Ishikawa (cell line): ENCODE results near the gene RAB8B.

ENCODE experiments used
- CEBPB ChIP-seq: IDR thresholded peaks from 2 replicates; pipeline ENCODE4 v1.6.1; 2012
- EGR1 ChIP-seq: IDR thresholded peaks from 2 replicates; pipeline ENCODE4 v1.6.1; 2012
- EP300 ChIP-seq: IDR thresholded peaks from 2 replicates; pipeline ENCODE4 v1.6.1; 2012; ENCODE audit warnings: borderline replicate concordance
- TAF1 ChIP-seq: IDR thresholded peaks from 2 replicates; pipeline ENCODE4 v1.6.1; 2012; ENCODE audit warnings: low read depth, mild to moderate bottlenecking
- YY1 ChIP-seq: IDR thresholded peaks from 2 replicates; pipeline ENCODE4 v1.6.1; 2012; ENCODE audit warnings: low read depth
- TF ChIP-seq, protein P1 (sequence below): IDR thresholded peaks from 2 replicates; pipeline ENCODE4 v1.6.1; 2012

DNA sequence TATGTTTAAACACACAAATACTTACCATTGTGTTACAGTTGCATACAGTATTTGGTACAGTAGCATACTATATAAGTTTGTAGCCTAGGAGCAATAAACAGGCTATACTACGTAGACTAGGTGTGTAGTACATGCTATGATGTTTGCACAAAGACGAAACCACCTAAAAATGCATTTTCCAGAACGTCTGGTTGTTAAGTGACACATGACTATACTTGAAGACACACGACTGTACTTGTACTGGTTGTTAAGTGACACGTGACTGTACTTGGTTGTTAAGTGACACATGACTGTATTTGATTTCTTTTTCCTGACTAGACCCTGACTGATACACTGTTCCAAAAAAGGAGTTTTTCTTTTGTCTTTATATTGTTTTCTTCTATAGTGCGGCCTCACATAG lies 34.1 kb downstream of the RAB8B start:
- TF ChIP-seq TAF1 (no peak), YY1 (no peak), CEBPB (no peak), EP300 (no peak), EGR1 (no peak)
- TF ChIP-seq, protein P1, sequence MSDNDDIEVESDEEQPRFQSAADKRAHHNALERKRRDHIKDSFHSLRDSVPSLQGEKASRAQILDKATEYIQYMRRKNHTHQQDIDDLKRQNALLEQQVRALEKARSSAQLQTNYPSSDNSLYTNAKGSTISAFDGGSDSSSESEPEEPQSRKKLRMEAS = no peak
